ENCODE measurements around the gene ATP8A2.

The ATP8A2 gene

DNA sequence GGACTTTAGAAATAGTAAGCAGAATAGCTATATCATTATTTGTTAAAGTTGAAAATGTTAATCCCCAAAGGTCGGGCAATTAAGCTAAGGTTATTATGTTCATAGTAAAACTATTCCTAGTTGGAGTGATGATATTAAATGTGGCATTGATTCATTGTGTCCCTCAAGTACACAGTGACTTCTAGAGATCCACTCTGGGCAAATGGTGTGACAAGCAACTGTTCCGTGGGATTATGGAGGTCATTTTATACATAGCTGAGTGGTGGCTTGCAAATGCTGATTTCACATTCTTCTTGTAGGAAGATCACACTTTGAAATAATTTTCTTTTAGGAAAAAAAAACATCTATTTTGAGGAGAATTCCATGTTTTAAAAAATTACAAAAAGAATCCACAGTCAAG lies 317.8 kb downstream of the ATP8A2 start:
- Histone ChIP-seq H3K27me3 (replicated peaks; ENCODE audit: control insufficient read depth, insufficient read depth, low read length) (no peaks in the 10 kb centered on the region), H3K4me3 (replicated peaks; ENCODE audit: low read depth, low read length) (no peak overlapping the region), H3K36me3 (ENCODE audit: control insufficient read depth, insufficient read depth, low read length) (no peaks in the 10 kb centered on the region)
- TF ChIP-seq CTCF (IDR thresholded peaks at IDR 0.05; ENCODE audit: insufficient read depth, low read length, poor library complexity, severe bottlenecking) = no peak
- DNase-seq (ENCODE audit: extremely low read depth, insufficient read length) = no peak

- Histone ChIP-seq H3K4me3 (replicated peaks; ENCODE audit: low read depth, low read length) (no peak overlapping the region), H3K36me3 (ENCODE audit: control insufficient read depth, insufficient read depth, low read length) (no peaks in the 10 kb centered on the region), H3K27me3 (replicated peaks; ENCODE audit: control insufficient read depth, insufficient read depth, low read length) (no peaks in the 10 kb centered on the region)
- DNase-seq (ENCODE audit: extremely low read depth, insufficient read length) = no peak
- no peak for TF ChIP-seq CTCF (IDR thresholded peaks at IDR 0.05; ENCODE audit: insufficient read depth, low read length, poor library complexity, severe bottlenecking)
Observed at GRCh38 chr13:25690582-25690981, 318.8 kb downstream of the ATP8A2 start.

- Histone ChIP-seq H3K27me3 (replicated peaks; ENCODE audit: control insufficient read depth, insufficient read depth, low read length) (no peaks in the 10 kb centered on the region), H3K4me3 (replicated peaks; ENCODE audit: low read depth, low read length) (no peak overlapping the region), H3K36me3 (ENCODE audit: control insufficient read depth, insufficient read depth, low read length) (no peaks in the 10 kb centered on the region)
- DNase-seq (ENCODE audit: extremely low read depth, insufficient read length) = no peak
- no peak for TF ChIP-seq CTCF (IDR thresholded peaks at IDR 0.05; ENCODE audit: insufficient read depth, low read length, poor library complexity, severe bottlenecking)
Observed at GRCh38 chr13:25691654-25692053, 319.9 kb downstream of the ATP8A2 start.

GRCh38 chr13:25692099-25692498 lies 320.3 kb downstream of the ATP8A2 start:
- Histone ChIP-seq H3K27me3 (replicated peaks; ENCODE audit: control insufficient read depth, insufficient read depth, low read length) (no peaks in the 10 kb centered on the region), H3K4me3 (replicated peaks; ENCODE audit: low read depth, low read length) (no peak overlapping the region), H3K36me3 (ENCODE audit: control insufficient read depth, insufficient read depth, low read length) (no peaks in the 10 kb centered on the region)
- no peak for DNase-seq (ENCODE audit: extremely low read depth, insufficient read length)
- TF ChIP-seq CTCF (IDR thresholded peaks at IDR 0.05; ENCODE audit: insufficient read depth, low read length, poor library complexity, severe bottlenecking) = no peak

DNA sequence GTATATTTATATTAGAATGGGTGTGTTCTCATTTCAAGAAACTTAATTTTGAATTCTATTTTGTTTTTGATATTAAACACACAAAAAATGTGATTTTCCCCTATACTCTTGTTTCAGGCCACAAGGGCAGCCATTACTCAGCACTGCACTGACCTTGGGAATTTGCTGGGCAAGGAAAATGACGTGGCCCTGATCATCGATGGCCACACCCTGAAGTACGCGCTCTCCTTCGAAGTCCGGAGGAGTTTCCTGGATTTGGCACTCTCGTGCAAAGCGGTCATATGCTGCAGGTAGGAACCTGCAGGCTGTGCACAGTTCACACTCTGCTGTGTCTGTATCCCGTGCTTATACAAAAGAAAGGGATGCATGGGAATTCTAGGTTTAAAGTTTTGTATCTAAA lies 327.3 kb downstream of the ATP8A2 start:
- H3K27me3 ChIP-seq (replicated peaks; ENCODE audit: control insufficient read depth, insufficient read depth, low read length) = no peaks in the 10 kb centered on the region
- H3K36me3 ChIP-seq (ENCODE audit: control insufficient read depth, insufficient read depth, low read length) = no peaks in the 10 kb centered on the region

More for the DNA sequence above, 327.3 kb downstream of the ATP8A2 start:
- TF ChIP-seq CTCF (IDR thresholded peaks at IDR 0.05; ENCODE audit: insufficient read depth, low read length, poor library complexity, severe bottlenecking) = no peak
- no peak for DNase-seq (ENCODE audit: extremely low read depth, insufficient read length)
- no peak overlapping the region for H3K4me3 ChIP-seq (replicated peaks; ENCODE audit: low read depth, low read length)

Measured in GM06990 (cell line).